B cell (primary cell): ENCODE data around the gene PSME2. TPM values are rescaled to one million over a fixed set of nuclear protein-coding genes. Genes with fewer than 3 reads are reported as not detected.

Experiments
- ATAC-seq: fragments of 200-7000 bp; cut with Tn5 transposase; one replicate; pipeline ENCODE4 v1.10.0; 2021; ENCODE audit warnings: low read depth, mild to moderate bottlenecking, moderate number of reproducible peaks, moderate library complexity
- CTCF ChIA-PET: fragments of 350-600 bp; sonication (Branson Sonifier 250); formaldehyde crosslinking; loops from one replicate; lab custom pipeline; 2021; ENCODE audit warnings: antibody characterized with exemption, inconsistent platforms; lab: Charles Lee
- POLR2A ChIA-PET: fragments of 350-600 bp; sonication (Branson Sonifier 250); formaldehyde crosslinking; loops from one replicate; lab custom pipeline; 2021; ENCODE audit warnings: antibody characterized with exemption; lab: Charles Lee
- DNase-seq: peaks from one replicate; pipeline ENCODE4 v3.0.0; 2013
- H2AFZ ChIP-seq: 2 replicates; pipeline ENCODE4 v1.6.1; 2012; ENCODE audit warnings: mild to moderate bottlenecking, low read depth, low read length; ENCODE audit not compliant: insufficient read depth, poor library complexity, severe bottlenecking
- H3K27ac ChIP-seq, 2 donors: 1 replicate in 1 of 2; 2 replicates in 1 of 2; pipeline ENCODE4 v1.5.1; 2012 to 2013; ENCODE audit warnings: low read length in 2 of 2, mild to moderate bottlenecking in 2 of 2, moderate library complexity in 1 of 2
- H3K27me3 ChIP-seq, 4 experiments: fragments of 200-600 bp in 1 of 4; sonication (generic) in 1 of 4; replicated peaks in 1 of 4; 1 replicate in 2 of 4; 2 replicates in 2 of 4; pipeline versions ENCODE4 v1.6.1 to v1.7.0; 2013 to 2016; ENCODE audit warnings: low read length in 3 of 4, mild to moderate bottlenecking in 2 of 4, mixed read lengths in 1 of 4, moderate library complexity in 1 of 4; ENCODE audit not compliant: insufficient read depth in 4 of 4, control insufficient read depth in 3 of 4; ENCODE audit errors: control extremely low read depth in 1 of 4
- H3K36me3 ChIP-seq, 2 experiments: replicated peaks in 1 of 2; 1 replicate in 1 of 2; 2 replicates in 1 of 2; pipeline versions ENCODE4 v1.6.1 to v1.7.1; 2013; ENCODE audit warnings: low read length in 1 of 2; ENCODE audit not compliant: insufficient read depth in 2 of 2, control insufficient read depth in 1 of 2; ENCODE audit errors: control extremely low read depth in 1 of 2, extremely low read depth in 1 of 2
- H3K4me1 ChIP-seq, 2 donors: fragments of 200-600 bp in 1 of 2; sonication (generic) in 1 of 2; 1 replicate in 1 of 2; 2 replicates in 1 of 2; pipeline versions ENCODE4 v1.5.1 to v1.6.1; 2013 to 2017; ENCODE audit warnings: low read length in 2 of 2; ENCODE audit not compliant: control insufficient read depth in 2 of 2, insufficient read depth in 2 of 2
- H3K4me2 ChIP-seq: replicated peaks from 2 replicates; pipeline ENCODE3; 2012; ENCODE audit warnings: mild to moderate bottlenecking, low read depth, low read length; ENCODE audit not compliant: poor library complexity, severe bottlenecking
- H3K4me3 ChIP-seq, 5 experiments: fragments of 200-600 bp in 1 of 5; sonication (generic) in 1 of 5; 1 replicate in 3 of 5; 2 replicates in 2 of 5; pipeline versions ENCODE4 v1.5.1 to v1.7.0; 2011 to 2016; ENCODE audit warnings: low read length in 4 of 5, mild to moderate bottlenecking in 4 of 5, low read depth in 2 of 5, control low read depth in 1 of 5, moderate library complexity in 1 of 5; ENCODE audit not compliant: insufficient read depth in 1 of 5; ENCODE audit errors: control extremely low read depth in 1 of 5, extremely low read depth in 1 of 5
- H3K79me2 ChIP-seq: fragments of 200-600 bp; sonication (generic); one replicate; pipeline ENCODE4 v1.6.0; 2016; ENCODE audit warnings: low read length; ENCODE audit not compliant: control insufficient read depth, insufficient read depth
- H3K9ac ChIP-seq: fragments of 200-600 bp; sonication (generic); 2 replicates; pipeline ENCODE4 v1.6.1; 2017; ENCODE audit warnings: mild to moderate bottlenecking, low read length, moderate library complexity
- H3K9me3 ChIP-seq, 3 donors: one replicate each; pipeline versions ENCODE4 v1.6.1 to v1.7.1; 2013; ENCODE audit warnings: low read length in 2 of 3; ENCODE audit not compliant: control insufficient read depth in 2 of 3, insufficient read depth in 1 of 3; ENCODE audit errors: control extremely low read depth in 1 of 3
- H4K20me1 ChIP-seq: 2 replicates; pipeline ENCODE4 v1.6.0; 2012; ENCODE audit warnings: mild to moderate bottlenecking, low read length; ENCODE audit not compliant: insufficient read depth, control insufficient read depth, poor library complexity, severe bottlenecking
- H3K27ac Mint-ChIP-seq: one replicate; pipeline ENCODE4 v1.8.0; 2021; ENCODE audit warnings: mixed read lengths
- H3K27me3 Mint-ChIP-seq: one replicate; pipeline ENCODE4 v1.8.0; 2021; ENCODE audit warnings: mixed read lengths
- H3K4me1 Mint-ChIP-seq: one replicate; pipeline ENCODE4 v1.8.0; 2021; ENCODE audit warnings: mixed read lengths
- H3K4me3 Mint-ChIP-seq: one replicate; pipeline ENCODE4 v1.8.0; 2021; ENCODE audit warnings: mixed read lengths
- H3K9me3 Mint-ChIP-seq: one replicate; pipeline ENCODE4 v1.8.0; 2022; ENCODE audit warnings: mixed read lengths; ENCODE audit not compliant: insufficient read depth
- EZH2 ChIP-seq: IDR thresholded peaks from 2 replicates; pipeline ENCODE4 v1.6.1; 2012; ENCODE audit warnings: borderline replicate concordance, low read depth, mild to moderate bottlenecking, moderate library complexity, low read length; ENCODE audit not compliant: insufficient read depth, poor library complexity, severe bottlenecking
- WGBS: methylation state at CpG from one replicate; pipeline ENCODE4 v1.1.5; 2013; ENCODE audit warnings: missing lambda C conversion rate; ENCODE audit not compliant: insufficient coverage; 5-methylcytosine and 5-hydroxymethylcytosine counted together
- intact Hi-C: fragments of 100-400 bp; cut with micrococcal nuclease; formaldehyde crosslinking; loops from one replicate; pipeline ENCODE4 v1.10.0; 2022
- polyA plus RNA-seq: library from polyadenylated mRNA; depleted of rRNA; stranded (reverse); fragments of >200 nt; gene quantifications from 2 replicates; pipeline ENCODE4 v1.2.3, GENCODE V29; 2012
- total RNA-seq, 2 donors: library from RNA; stranded (reverse); fragments of 120-200 nt in 1 of 2; gene quantifications; 1 replicate in 1 of 2; 2 replicates in 1 of 2; pipeline versions ENCODE4 v1.2.3 to v1.2.4, GENCODE V29; 2013 to 2022
- TF ChIP-seq, protein P1 (sequence below): fragments of 200-600 bp; IDR thresholded peaks from one replicate; pipeline ENCODE4 v1.8.0; 2022; ENCODE audit warnings: antibody characterized with exemption, mild to moderate bottlenecking

PSME2 gene
- total and polyA plus RNA-seq, 2 donors (not counting 1 experiment from before 2014, with no cell fraction given), result 126 to 141 TPM

DNA sequence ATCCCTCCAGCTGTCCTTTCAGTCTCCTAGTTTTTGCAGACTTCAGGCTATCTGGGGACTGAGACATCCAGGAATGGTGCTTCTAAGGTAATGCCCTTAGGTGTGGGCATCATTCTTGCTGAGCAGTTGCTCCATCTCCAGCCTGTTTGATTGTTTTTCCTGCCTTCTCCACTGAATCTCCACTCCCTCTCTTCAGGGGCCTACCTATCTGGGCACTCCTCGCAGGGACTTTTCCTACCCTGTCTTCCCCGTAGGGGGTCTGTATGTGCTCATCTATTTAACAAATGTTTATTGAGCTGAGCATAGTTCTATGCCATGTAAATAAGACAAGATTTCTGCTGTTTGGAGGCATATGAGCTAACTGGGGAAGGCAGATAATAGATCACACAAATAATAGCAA, 13.4 kb downstream of the PSME2 start:
- no peak overlapping the region for H2AFZ ChIP-seq
- CTCF ChIA-PET, result interaction anchor here (1.2 to 3.0 kb wide), 3 partner anchors 16 to 28 kb away, joined by 3 to 12 read pairs (median 6); partner anchors contain the start of genes IRF9 and NRL
- no peaks in the 10 kb centered on the region for H3K27me3 Mint-ChIP-seq

DNA sequence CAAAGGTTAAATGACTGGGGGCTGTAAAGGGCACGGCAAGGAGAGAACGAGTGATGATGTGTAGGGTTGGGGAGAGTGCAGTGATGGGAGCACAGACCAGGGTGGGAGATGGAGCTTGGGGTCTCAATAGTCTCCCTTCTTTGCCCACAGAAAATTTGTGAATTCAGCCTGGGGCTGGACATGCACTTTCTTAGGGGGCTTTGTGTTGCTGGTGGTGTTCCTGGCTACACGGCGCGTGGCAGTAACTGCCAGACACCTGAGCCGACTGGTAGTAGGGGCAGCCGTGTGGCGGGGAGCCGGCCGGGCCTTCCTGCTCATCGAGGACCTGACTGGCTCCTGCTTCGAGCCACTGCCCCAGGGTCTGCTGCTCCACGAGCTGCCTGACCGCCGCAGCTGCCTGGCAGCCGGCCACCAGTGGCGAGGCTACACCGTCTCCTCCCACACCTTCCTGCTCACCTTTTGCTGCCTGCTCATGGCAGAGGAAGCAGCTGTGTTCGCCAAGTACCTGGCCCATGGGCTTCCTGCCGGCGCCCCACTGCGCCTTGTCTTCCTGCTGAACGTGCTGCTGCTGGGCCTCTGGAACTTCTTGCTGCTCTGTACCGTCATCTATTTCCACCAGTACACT, 14.2 kb downstream of the PSME2 start:
- Mint-ChIP-seq H3K4me3 (no peak overlapping the region), H3K9me3 (no peaks in the 10 kb centered on the region), H3K27me3 (no peaks in the 10 kb centered on the region), H3K27ac (peak overlapping the region; percentile 32), H3K4me1 (peaks cover 34% of the 10 kb centered on the region)
- Histone ChIP-seq H3K9ac (no peak overlapping the region), H3K4me3 (no peak overlapping the region), H3K79me2 (peaks cover 21% of the 10 kb centered on the region), H3K36me3 (peaks cover 0 to 1% of the 10 kb centered on the region in 2 experiments), H3K4me1 (peaks cover 33 to 34% of the 10 kb centered on the region in 2 donors), H3K4me2 (peak overlapping the region; percentile 29), H3K27ac (no peak overlapping the region), H4K20me1 (peaks cover 7% of the 10 kb centered on the region), H3K27me3 (no peaks in the 10 kb centered on the region), H3K9me3 (no peaks in the 10 kb centered on the region), H2AFZ (peak overlapping the region; percentile 22)
- ChIA-PET CTCF (interaction anchor here (3.0 kb wide), 1 partner anchor 29 kb away, joined by 12 read pairs; the partner anchor contains the start of gene IRF9), POLR2A (interaction anchor here (1.2 kb wide), 1 partner anchor 81 kb away, joined by 3 read pairs; the partner anchor contains the start of gene CHMP4A)
- intact Hi-C loops, result no loop called here
- peak; percentile 18 for DNase-seq
- 40% methylated on average over 24 of the region's 24 CpGs for WGBS
- ATAC-seq, result no peak
- TF ChIP-seq EZH2, result no peak
- TF ChIP-seq, protein P1, sequence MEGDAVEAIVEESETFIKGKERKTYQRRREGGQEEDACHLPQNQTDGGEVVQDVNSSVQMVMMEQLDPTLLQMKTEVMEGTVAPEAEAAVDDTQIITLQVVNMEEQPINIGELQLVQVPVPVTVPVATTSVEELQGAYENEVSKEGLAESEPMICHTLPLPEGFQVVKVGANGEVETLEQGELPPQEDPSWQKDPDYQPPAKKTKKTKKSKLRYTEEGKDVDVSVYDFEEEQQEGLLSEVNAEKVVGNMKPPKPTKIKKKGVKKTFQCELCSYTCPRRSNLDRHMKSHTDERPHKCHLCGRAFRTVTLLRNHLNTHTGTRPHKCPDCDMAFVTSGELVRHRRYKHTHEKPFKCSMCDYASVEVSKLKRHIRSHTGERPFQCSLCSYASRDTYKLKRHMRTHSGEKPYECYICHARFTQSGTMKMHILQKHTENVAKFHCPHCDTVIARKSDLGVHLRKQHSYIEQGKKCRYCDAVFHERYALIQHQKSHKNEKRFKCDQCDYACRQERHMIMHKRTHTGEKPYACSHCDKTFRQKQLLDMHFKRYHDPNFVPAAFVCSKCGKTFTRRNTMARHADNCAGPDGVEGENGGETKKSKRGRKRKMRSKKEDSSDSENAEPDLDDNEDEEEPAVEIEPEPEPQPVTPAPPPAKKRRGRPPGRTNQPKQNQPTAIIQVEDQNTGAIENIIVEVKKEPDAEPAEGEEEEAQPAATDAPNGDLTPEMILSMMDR, result no peak

More for the DNA sequence above, 13.4 kb downstream of the PSME2 start:
- Histone ChIP-seq H3K79me2 (peaks cover 29% of the 10 kb centered on the region), H3K4me2 (no peak overlapping the region), H3K4me3 (no peak overlapping the region), H3K9ac (no peak overlapping the region), H3K27ac (no peak overlapping the region), H3K4me1 (peaks cover 30 to 32% of the 10 kb centered on the region in 2 donors), H3K27me3 (no peaks in the 10 kb centered on the region), H3K9me3 (no peaks in the 10 kb centered on the region), H3K36me3 (peaks cover 0 to 9% of the 10 kb centered on the region in 2 experiments), H4K20me1 (peaks cover 11% of the 10 kb centered on the region)
- peak overlapping the region; percentile 28 for H3K27ac Mint-ChIP-seq
- H3K4me3 Mint-ChIP-seq, result no peak overlapping the region
- DNase-seq (no peak), ATAC-seq (no peak)
- TF ChIP-seq, protein P1, result no peak
- no peak for TF ChIP-seq EZH2
- POLR2A ChIA-PET, result interaction anchor here (1.2 to 1.3 kb wide), 3 partner anchors 17 to 81 kb away, joined by 3 to 10 read pairs (median 3); partner anchors contain the start of gene CHMP4A
- no CpG with 5 or more reads among the region's 2 CpGs for WGBS
- H3K9me3 Mint-ChIP-seq, result no peaks in the 10 kb centered on the region
- intact Hi-C loops, result no loop called here
- H3K4me1 Mint-ChIP-seq, result peaks cover 33% of the 10 kb centered on the region
